Lower leg skin (tissue), 4 donors: ENCODE data around the gene MAP7D2. TPM values are rescaled to one million over a fixed set of nuclear protein-coding genes. Genes with fewer than 3 reads are reported as not detected.

Experiments used
- DNase-seq, 2 donors: peaks; one replicate each; pipeline ENCODE4 v3.0.0-alpha.2; 2019; ENCODE audit warnings: low spot score in 2 of 2
- H3K4me3 ChIP-seq: fragments of 200-600 bp; sonication (generic); 2 replicates; pipeline ENCODE4 v1.5.1; 2017; ENCODE audit warnings: mild to moderate bottlenecking, low read depth; ENCODE audit not compliant: poor library complexity, severe bottlenecking
- POLR2A ChIP-seq, 2 donors: fragments of 450-650 bp; IDR thresholded peaks; one replicate each; pipeline ENCODE4 v1.6.1; 2016 to 2017; ENCODE audit warnings: antibody characterized with exemption in 2 of 2, mild to moderate bottlenecking in 1 of 2, moderate library complexity in 1 of 2
- WGBS, 2 donors: methylation state at CpG; one replicate each; pipeline ENCODE4 v1.1.5; 2018; 5-methylcytosine and 5-hydroxymethylcytosine counted together
- intact Hi-C: fragments of 100-400 bp; cut with DNase I; formaldehyde crosslinking; loops from one replicate; pipeline ENCODE4 v1.15.0; 2023; ENCODE audit warnings: low total_unique reads
- total RNA-seq, 4 donors: library from RNA; depleted of rRNA; stranded (reverse); fragments of >200 nt; gene quantifications; one replicate each; pipeline ENCODE4 v1.1.0, GENCODE V29; 2016
- TF ChIP-seq, protein P1 (sequence below), 3 donors: fragments of 450-650 bp; IDR thresholded peaks; one replicate each; pipeline ENCODE4 v1.5.1; 2016; ENCODE audit warnings: antibody characterized with exemption in 3 of 3, mild to moderate bottlenecking in 3 of 3, moderate library complexity in 2 of 3

The MAP7D2 gene
- total RNA-seq, 4 donors from 2014 or later, result 0.15 to 1.2 (median 0.73) TPM

GRCh38 chrX:20101934-20102581 is 14.6 kb downstream of the MAP7D2 start:
- DNase-seq, result no peak

GRCh38 chrX:20091499-20091898 is 25.2 kb downstream of the MAP7D2 start:
- no peak overlapping the region for H3K4me3 ChIP-seq
- TF ChIP-seq, protein P1, sequence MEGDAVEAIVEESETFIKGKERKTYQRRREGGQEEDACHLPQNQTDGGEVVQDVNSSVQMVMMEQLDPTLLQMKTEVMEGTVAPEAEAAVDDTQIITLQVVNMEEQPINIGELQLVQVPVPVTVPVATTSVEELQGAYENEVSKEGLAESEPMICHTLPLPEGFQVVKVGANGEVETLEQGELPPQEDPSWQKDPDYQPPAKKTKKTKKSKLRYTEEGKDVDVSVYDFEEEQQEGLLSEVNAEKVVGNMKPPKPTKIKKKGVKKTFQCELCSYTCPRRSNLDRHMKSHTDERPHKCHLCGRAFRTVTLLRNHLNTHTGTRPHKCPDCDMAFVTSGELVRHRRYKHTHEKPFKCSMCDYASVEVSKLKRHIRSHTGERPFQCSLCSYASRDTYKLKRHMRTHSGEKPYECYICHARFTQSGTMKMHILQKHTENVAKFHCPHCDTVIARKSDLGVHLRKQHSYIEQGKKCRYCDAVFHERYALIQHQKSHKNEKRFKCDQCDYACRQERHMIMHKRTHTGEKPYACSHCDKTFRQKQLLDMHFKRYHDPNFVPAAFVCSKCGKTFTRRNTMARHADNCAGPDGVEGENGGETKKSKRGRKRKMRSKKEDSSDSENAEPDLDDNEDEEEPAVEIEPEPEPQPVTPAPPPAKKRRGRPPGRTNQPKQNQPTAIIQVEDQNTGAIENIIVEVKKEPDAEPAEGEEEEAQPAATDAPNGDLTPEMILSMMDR (IDR thresholded peaks at IDR 0.05), result no peak
- no peak for TF ChIP-seq POLR2A (IDR thresholded peaks at IDR 0.05)
- peak in 1 of 2 donors; percentile 8 for DNase-seq
- intact Hi-C loops, result no loop called here
- 38 to 51% methylated on average over 3 of the region's 3 CpGs for WGBS, 2 donors

More at GRCh38 chrX:20101934-20102581, 14.6 kb downstream of the MAP7D2 start:
- WGBS, 2 donors, result 90 to 100% methylated on average over 2 of the region's 2 CpGs
- TF ChIP-seq POLR2A (IDR thresholded peaks at IDR 0.05), result no peak
- TF ChIP-seq, protein P1 (IDR thresholded peaks at IDR 0.05), result no peak
- intact Hi-C loops, result no loop called here
- H3K4me3 ChIP-seq, result no peak overlapping the region

GRCh38 chrX:20089845-20090244 is 26.9 kb downstream of the MAP7D2 start:
- TF ChIP-seq, protein P1 (IDR thresholded peaks at IDR 0.05), result no peak
- TF ChIP-seq POLR2A (IDR thresholded peaks at IDR 0.05), result no peak
- DNase-seq, result no peak
- H3K4me3 ChIP-seq, result no peak overlapping the region
- 72 to 75% methylated on average over 6 of the region's 6 CpGs for WGBS, 2 donors
- intact Hi-C loops, result no loop called here

- no peak overlapping the region for H3K4me3 ChIP-seq
- no peak for DNase-seq
- intact Hi-C loops, result no loop called here
- 40 to 88% methylated on average over 1 of the region's 1 CpG for WGBS, 2 donors
- TF ChIP-seq POLR2A (IDR thresholded peaks at IDR 0.05), result no peak
- TF ChIP-seq, protein P1 (IDR thresholded peaks at IDR 0.05), result no peak
Observed at GRCh38 chrX:20080277-20080676, 36.4 kb downstream of the MAP7D2 start.

DNA sequence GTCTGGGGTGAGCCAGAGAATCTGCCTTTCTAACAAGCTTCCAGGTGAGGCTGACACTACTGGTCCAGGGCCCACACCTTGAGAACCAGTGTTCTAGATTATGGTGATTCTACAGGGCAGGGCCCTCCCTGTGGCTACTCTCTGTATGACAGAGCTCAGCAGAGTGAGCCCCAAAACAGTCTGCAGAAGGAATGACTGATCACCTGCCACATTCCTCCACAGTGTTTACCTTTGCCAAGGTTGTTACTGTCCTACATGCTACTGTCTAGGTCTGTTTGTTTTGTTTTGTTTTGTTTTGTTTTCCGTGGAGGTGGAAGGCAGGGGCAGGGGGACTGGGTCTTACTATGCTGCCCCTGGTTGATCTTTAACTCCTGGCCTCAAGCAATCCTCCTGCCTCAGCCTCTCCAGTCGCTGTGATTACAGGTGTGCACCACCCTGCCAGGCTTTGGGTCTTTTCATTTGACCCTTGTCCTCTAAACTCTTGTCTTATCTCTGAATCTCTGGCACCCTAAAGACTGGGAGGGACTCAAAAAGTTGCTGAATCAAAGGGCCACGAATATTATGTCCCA is 45.1 kb downstream of the MAP7D2 start:
- TF ChIP-seq, protein P1 (IDR thresholded peaks at IDR 0.05), result no peak
- no peak for TF ChIP-seq POLR2A (IDR thresholded peaks at IDR 0.05)
- WGBS, 2 donors, result 47 to 77% methylated on average over 3 of the region's 3 CpGs
- intact Hi-C loops, result no loop called here
- no peak overlapping the region for H3K4me3 ChIP-seq
- DNase-seq, result peak in 1 of 2 donors; percentile 60
